MM.1S (cell line): ENCODE results near the gene CDCA8.
A peak's percentile ranks its signal among the peaks of the same experiment; 100 is the strongest.
"Not testable (repeated sequence)": the region's sequence is repeated elsewhere in the genome, so short reads cannot be mapped to it uniquely, and the experiment has no call there.

Experiments
- DNase-seq: peaks from one replicate; pipeline ENCODE4 v3.0.0-alpha.2; 2015
- H2AFZ ChIP-seq: fragments of 300-600 bp; sonication (generic); 2 replicates; pipeline ENCODE4 v1.6.0; 2016; ENCODE audit warnings: antibody characterized with exemption, low read length
- H3F3A ChIP-seq: fragments of 300-600 bp; sonication (generic); 2 replicates; pipeline ENCODE4 v1.6.1; 2016; ENCODE audit warnings: mild to moderate bottlenecking, antibody characterized with exemption, low read length, moderate library complexity, mixed read lengths; ENCODE audit not compliant: insufficient read depth
- H3K27ac ChIP-seq: fragments of 300-600 bp; sonication (generic); 2 replicates; pipeline ENCODE4 v1.5.1; 2016; ENCODE audit warnings: mild to moderate bottlenecking, low read length
- H3K27me3 ChIP-seq: fragments of 300-600 bp; sonication (generic); replicated peaks from 2 replicates; pipeline ENCODE4 v1.6.0; 2016; ENCODE audit warnings: low read length; ENCODE audit not compliant: insufficient read depth
- H3K36me3 ChIP-seq: fragments of 300-600 bp; sonication (generic); replicated peaks from 2 replicates; pipeline ENCODE4 v1.6.1; 2016; ENCODE audit warnings: mild to moderate bottlenecking, low read length, mixed read lengths; ENCODE audit not compliant: insufficient read depth
- H3K4me1 ChIP-seq: fragments of 300-600 bp; sonication (generic); 2 replicates; pipeline ENCODE4 v1.6.1; 2016; ENCODE audit warnings: low read length, mixed read lengths
- H3K4me2 ChIP-seq: fragments of 300-600 bp; sonication (generic); 2 replicates; pipeline ENCODE4 v1.6.0; 2016; ENCODE audit warnings: low read depth, low read length
- H3K4me3 ChIP-seq: fragments of 300-600 bp; sonication (generic); 2 replicates; pipeline ENCODE4 v1.5.1; 2016; ENCODE audit warnings: low read length, mixed read lengths
- H3K79me2 ChIP-seq: fragments of 300-600 bp; sonication (generic); 2 replicates; pipeline ENCODE4 v1.6.1; 2016; ENCODE audit warnings: mixed run types, low read length, mixed read lengths
- H3K9ac ChIP-seq: fragments of 300-600 bp; sonication (generic); 2 replicates; pipeline ENCODE4 v1.6.1; 2016; ENCODE audit warnings: low read length, mixed read lengths
- H3K9me2 ChIP-seq: fragments of 300-600 bp; sonication (generic); replicated peaks from 2 replicates; pipeline ENCODE4 v1.6.1; 2016; ENCODE audit warnings: mild to moderate bottlenecking, low read length, mixed read lengths; ENCODE audit not compliant: insufficient read depth
- H3K9me3 ChIP-seq: fragments of 300-600 bp; sonication (generic); replicated peaks from 2 replicates; pipeline ENCODE4 v1.6.1; 2016; ENCODE audit warnings: mild to moderate bottlenecking, low read length, mixed read lengths; ENCODE audit not compliant: insufficient read depth
- H4K20me1 ChIP-seq: fragments of 300-600 bp; sonication (generic); 2 replicates; pipeline ENCODE4 v1.6.1; 2016; ENCODE audit warnings: mild to moderate bottlenecking, low read length, moderate library complexity, mixed read lengths; ENCODE audit not compliant: insufficient read depth
- EZH2 ChIP-seq: fragments of 300-600 bp; sonication (generic); optimal IDR thresholded peaks from 2 replicates; pipeline ENCODE3; 2017; ENCODE audit warnings: low read depth, mild to moderate bottlenecking, antibody characterized with exemption, low read length, mixed read lengths
- EZH2phosphoT487 ChIP-seq: fragments of 300-600 bp; sonication (generic); IDR thresholded peaks from 2 replicates; pipeline ENCODE4 v1.6.1; 2018; ENCODE audit warnings: antibody characterized with exemption, low read length
- TF ChIP-seq, protein P1 (sequence below): fragments of 300-600 bp; sonication (generic); IDR thresholded peaks from 2 replicates; pipeline ENCODE4 v1.5.1; 2016; ENCODE audit warnings: antibody characterized with exemption, low read length, mixed read lengths

The CDCA8 gene

DNA sequence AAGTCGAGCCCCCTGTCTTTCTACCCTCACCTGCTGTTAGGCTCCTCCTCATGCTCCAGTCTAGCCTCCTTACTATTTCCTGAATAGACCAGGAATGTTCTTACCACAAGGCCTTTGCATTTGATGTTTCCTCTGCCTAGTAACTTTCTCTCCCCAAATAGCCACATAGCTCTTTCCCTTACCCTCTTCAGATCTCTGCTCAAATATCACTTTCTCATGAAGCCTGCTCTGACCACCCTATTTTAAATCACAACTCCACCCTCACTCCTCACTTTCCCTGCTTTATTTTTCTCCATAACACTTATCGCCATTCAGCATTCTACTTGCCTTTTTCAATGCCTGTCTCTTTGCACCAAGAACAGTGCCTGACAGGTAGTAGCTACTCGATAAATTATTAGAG lies 6.6 kb upstream of the CDCA8 start:
- Histone ChIP-seq H3F3A (peaks cover 37% of the 10 kb centered on the region), H3K4me2 (no peak overlapping the region), H2AFZ (no peak overlapping the region), H4K20me1 (0 out of 2 replicates have a peak, but pooled peaks cover 3% of the 10 kb centered on the region), H3K36me3 (0 out of 2 replicates have a peak, but pooled peaks cover 4% of the 10 kb centered on the region), H3K79me2 (peaks cover 41% of the 10 kb centered on the region), H3K27ac (no peak overlapping the region), H3K4me3 (no peak overlapping the region), H3K27me3 (no peaks in the 10 kb centered on the region), H3K4me1 (peaks cover 28% of the 10 kb centered on the region), H3K9me2 (no peaks in the 10 kb centered on the region), H3K9me3 (no peaks in the 10 kb centered on the region), H3K9ac (no peak overlapping the region)
- DNase-seq: no peak
- TF ChIP-seq EZH2: no peak
- TF ChIP-seq EZH2phosphoT487: no peak
- TF ChIP-seq, protein P1, sequence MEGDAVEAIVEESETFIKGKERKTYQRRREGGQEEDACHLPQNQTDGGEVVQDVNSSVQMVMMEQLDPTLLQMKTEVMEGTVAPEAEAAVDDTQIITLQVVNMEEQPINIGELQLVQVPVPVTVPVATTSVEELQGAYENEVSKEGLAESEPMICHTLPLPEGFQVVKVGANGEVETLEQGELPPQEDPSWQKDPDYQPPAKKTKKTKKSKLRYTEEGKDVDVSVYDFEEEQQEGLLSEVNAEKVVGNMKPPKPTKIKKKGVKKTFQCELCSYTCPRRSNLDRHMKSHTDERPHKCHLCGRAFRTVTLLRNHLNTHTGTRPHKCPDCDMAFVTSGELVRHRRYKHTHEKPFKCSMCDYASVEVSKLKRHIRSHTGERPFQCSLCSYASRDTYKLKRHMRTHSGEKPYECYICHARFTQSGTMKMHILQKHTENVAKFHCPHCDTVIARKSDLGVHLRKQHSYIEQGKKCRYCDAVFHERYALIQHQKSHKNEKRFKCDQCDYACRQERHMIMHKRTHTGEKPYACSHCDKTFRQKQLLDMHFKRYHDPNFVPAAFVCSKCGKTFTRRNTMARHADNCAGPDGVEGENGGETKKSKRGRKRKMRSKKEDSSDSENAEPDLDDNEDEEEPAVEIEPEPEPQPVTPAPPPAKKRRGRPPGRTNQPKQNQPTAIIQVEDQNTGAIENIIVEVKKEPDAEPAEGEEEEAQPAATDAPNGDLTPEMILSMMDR: no peak

DNA sequence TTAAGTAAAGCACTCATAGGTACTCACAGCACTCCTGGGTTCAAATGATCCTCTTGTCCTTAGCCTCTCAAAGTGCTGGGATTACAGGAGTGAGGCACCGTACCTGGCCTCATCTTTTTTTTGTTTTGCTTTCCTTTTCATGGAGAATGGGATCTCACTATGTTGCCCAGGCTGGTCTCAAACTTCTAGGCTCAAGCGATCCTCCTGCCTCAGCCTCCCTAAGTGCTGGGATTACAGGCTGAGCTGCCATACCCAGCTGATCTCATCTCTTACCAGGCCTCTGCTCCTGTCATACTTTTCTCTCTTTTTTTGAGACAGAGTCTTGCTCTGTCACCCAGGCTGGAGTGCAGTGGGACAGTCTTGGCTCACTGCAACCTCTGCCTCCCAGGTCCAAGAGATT lies 4.6 kb upstream of the CDCA8 start:
- not testable (repeated sequence) for H4K20me1 ChIP-seq, H3K27ac ChIP-seq, H3K9me3 ChIP-seq, H2AFZ ChIP-seq, H3K27me3 ChIP-seq, H3K9me2 ChIP-seq, DNase-seq, H3K9ac ChIP-seq, H3K36me3 ChIP-seq, H3K4me3 ChIP-seq, H3K4me2 ChIP-seq
- Histone ChIP-seq H3K79me2 (peaks cover 58% of the 10 kb centered on the region), H3F3A (peaks cover 46% of the 10 kb centered on the region), H3K4me1 (peaks cover 28% of the 10 kb centered on the region)

DNA sequence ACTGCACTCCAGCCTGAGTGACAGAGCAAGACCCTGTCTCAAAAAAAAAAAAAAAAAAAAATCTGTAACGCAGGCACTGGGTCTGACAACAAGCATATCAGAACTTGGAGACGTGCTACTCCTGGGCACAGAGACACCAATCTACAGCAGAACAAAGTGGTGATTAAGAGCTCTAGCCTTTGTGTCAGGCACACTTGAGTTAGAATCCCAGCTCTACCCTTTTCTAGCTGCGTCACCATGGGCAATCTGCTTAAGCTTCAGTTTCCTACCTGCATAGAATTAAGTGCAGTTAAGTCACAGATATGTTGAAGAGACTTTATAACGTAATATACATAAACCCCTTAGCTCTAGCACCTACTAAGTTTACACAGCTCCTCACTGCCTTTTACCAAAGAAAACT lies 3.4 kb upstream of the CDCA8 start:
- Histone ChIP-seq H3K4me1 (peaks cover 20% of the 10 kb centered on the region), H2AFZ (no peak overlapping the region), H3K79me2 (peaks cover 60% of the 10 kb centered on the region), H3K36me3 (no peaks in the 10 kb centered on the region), H3K9me3 (no peaks in the 10 kb centered on the region), H3K9me2 (no peaks in the 10 kb centered on the region), H4K20me1 (0 out of 2 replicates have a peak, but pooled peaks cover 2% of the 10 kb centered on the region), H3F3A (peaks cover 34% of the 10 kb centered on the region), H3K9ac (peak overlapping the region; percentile 79), H3K27ac (peak overlapping the region; percentile 53; the same call in 1 of the 2 replicates), H3K4me3 (peak overlapping the region; percentile 90), H3K27me3 (no peaks in the 10 kb centered on the region), H3K4me2 (peak overlapping the region; percentile 95)
- no peak for TF ChIP-seq EZH2phosphoT487
- TF ChIP-seq, protein P1: no peak
- DNase-seq: no peak

DNA sequence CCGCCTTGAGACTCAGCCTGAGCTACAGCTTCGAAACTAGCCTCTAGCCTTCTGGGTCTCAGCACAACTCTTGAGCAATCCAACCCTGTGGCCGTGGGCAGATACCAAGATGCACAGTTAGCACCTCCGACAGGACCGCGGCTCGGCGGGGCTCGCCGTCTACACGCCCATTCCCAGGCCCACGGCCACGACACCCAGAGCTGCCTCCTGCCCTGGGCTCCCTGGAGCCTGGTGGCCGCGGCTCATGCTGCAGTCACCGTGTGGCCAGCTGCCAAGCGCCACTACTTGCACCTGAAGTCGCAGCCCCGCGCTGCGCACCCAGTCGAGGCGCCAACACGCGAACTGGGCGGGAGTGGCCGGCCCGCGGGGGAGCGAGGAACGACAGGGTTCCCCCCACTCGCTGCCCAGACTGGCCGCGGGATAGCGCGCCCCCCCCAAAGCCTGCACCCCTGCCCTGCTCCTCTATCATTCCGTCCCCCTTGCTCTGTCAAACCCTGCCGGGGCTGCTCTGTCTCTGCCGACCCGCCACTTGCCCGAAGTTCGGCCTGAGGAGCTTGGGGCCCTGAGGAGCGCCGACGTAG lies 729 bp upstream of the CDCA8 start:
- H3K4me3 ChIP-seq: peak overlapping the region; percentile 90
- peaks cover 8% of the 10 kb centered on the region for H3K36me3 ChIP-seq
- H3K4me1 ChIP-seq: peaks cover 5% of the 10 kb centered on the region
- H3K9ac ChIP-seq: peak overlapping the region; percentile 71
- no peaks in the 10 kb centered on the region for H3K9me3 ChIP-seq
- no peaks in the 10 kb centered on the region for H3K27me3 ChIP-seq
- peak overlapping the region; percentile 95 for H2AFZ ChIP-seq
- peaks cover 24% of the 10 kb centered on the region for H3F3A ChIP-seq
- H3K9me2 ChIP-seq: no peaks in the 10 kb centered on the region
- peak overlapping the region; percentile 97 for H3K4me2 ChIP-seq
- DNase-seq: peak; percentile 50
- peak overlapping the region; percentile 48 for H3K27ac ChIP-seq
- peaks cover 75% of the 10 kb centered on the region for H3K79me2 ChIP-seq
- TF ChIP-seq EZH2 (no peak), EZH2phosphoT487 (no peak)
- TF ChIP-seq, protein P1: no peak
- H4K20me1 ChIP-seq: no peaks in the 10 kb centered on the region
